ENCODE results near the gene CATSPERZ.

DNA sequence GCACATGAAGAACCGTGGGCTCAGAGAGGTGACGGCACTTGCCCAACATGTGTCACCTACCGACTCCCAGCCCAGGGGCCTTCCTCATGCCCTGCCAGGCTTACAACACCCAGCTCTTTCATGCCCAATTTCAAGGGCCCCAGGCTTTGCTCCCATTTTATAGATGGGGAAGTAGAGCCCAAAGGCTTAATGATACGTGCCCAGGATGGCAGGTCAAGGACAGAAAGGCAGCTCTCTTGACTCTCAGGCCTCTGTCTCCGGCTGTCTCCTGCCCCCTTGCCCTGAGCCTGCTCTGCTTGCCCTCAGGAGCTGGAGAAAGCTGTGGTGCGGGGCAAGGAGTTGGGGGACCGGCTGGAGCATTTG, 48.8 kb downstream of the CATSPERZ start:
- TF ChIP-seq, protein P1, sequence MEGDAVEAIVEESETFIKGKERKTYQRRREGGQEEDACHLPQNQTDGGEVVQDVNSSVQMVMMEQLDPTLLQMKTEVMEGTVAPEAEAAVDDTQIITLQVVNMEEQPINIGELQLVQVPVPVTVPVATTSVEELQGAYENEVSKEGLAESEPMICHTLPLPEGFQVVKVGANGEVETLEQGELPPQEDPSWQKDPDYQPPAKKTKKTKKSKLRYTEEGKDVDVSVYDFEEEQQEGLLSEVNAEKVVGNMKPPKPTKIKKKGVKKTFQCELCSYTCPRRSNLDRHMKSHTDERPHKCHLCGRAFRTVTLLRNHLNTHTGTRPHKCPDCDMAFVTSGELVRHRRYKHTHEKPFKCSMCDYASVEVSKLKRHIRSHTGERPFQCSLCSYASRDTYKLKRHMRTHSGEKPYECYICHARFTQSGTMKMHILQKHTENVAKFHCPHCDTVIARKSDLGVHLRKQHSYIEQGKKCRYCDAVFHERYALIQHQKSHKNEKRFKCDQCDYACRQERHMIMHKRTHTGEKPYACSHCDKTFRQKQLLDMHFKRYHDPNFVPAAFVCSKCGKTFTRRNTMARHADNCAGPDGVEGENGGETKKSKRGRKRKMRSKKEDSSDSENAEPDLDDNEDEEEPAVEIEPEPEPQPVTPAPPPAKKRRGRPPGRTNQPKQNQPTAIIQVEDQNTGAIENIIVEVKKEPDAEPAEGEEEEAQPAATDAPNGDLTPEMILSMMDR (conservative IDR thresholded peaks at IDR 0.05), result no peak
- TF ChIP-seq EZH2 (IDR thresholded peaks at IDR 0.05; ENCODE audit: low read depth), result no peak
